Measurements from ENCODE around the gene AP1B1.

The AP1B1 gene

GRCh38 chr22:29397791-29398190 lies 9.4 kb upstream of the AP1B1 start:
- POLR2A ChIA-PET = no interaction called here
- TF ChIP-seq CTCF (IDR thresholded peaks at IDR 0.05; ENCODE audit: control extremely low read depth, extremely low read depth, low read depth, missing control alignments) = no peak
- no peak for DNase-seq (ENCODE audit: extremely low spot score)
- CTCF ChIA-PET = interaction anchor here (2.8 to 4.0 kb wide), 2 partner anchors 16 to 127 kb away, joined by 7 to 20 read pairs; no protein-coding TSS in a partner anchor

- DNase-seq (ENCODE audit: extremely low spot score) = no peak
- TF ChIP-seq CTCF (IDR thresholded peaks at IDR 0.05; ENCODE audit: control extremely low read depth, extremely low read depth, low read depth, missing control alignments) = no peak
- ChIA-PET POLR2A (no interaction called here), CTCF (interaction anchor here (0.6 to 4.0 kb wide), 8 partner anchors 10 to 135 kb away, joined by 3 to 20 read pairs (median 4); no protein-coding TSS in a partner anchor)
Observed at GRCh38 chr22:29396126-29396525, 7.8 kb upstream of the AP1B1 start.

- DNase-seq (ENCODE audit: extremely low spot score) = peak; percentile 81
- TF ChIP-seq CTCF (IDR thresholded peaks at IDR 0.05; ENCODE audit: control extremely low read depth, extremely low read depth, low read depth, missing control alignments) = peak; percentile 87
- CTCF ChIA-PET = interaction anchor here (0.8 to 4.0 kb wide), 11 partner anchors 9 to 136 kb away, joined by 3 to 20 read pairs (median 3); no protein-coding TSS in a partner anchor
- POLR2A ChIA-PET = no interaction called here
Observed at GRCh38 chr22:29394931-29395581, 6.7 kb upstream of the AP1B1 start.

- DNase-seq (ENCODE audit: extremely low spot score) = no peak
- ChIA-PET POLR2A (no interaction called here), CTCF (interaction anchor here (1.3 to 1.4 kb wide), 3 partner anchors 16 to 205 kb away, joined by 3 read pairs; no protein-coding TSS in a partner anchor)
- no peak for TF ChIP-seq CTCF (IDR thresholded peaks at IDR 0.05; ENCODE audit: control extremely low read depth, extremely low read depth, low read depth, missing control alignments)
Observed at GRCh38 chr22:29393019-29393608, 4.7 kb upstream of the AP1B1 start.

GRCh38 chr22:29391546-29391945 lies 3.2 kb upstream of the AP1B1 start:
- ChIA-PET POLR2A (interaction anchor here (0.6 kb wide), 1 partner anchor 121 kb away, joined by 6 read pairs; no protein-coding TSS in a partner anchor), CTCF (interaction anchor here (1.1 to 1.5 kb wide), 2 partner anchors 21 to 28 kb away, joined by 3 to 4 read pairs; no protein-coding TSS in a partner anchor)
- no peak for TF ChIP-seq CTCF (IDR thresholded peaks at IDR 0.05; ENCODE audit: control extremely low read depth, extremely low read depth, low read depth, missing control alignments)
- no peak for DNase-seq (ENCODE audit: extremely low spot score)

- no peak for TF ChIP-seq CTCF (IDR thresholded peaks at IDR 0.05; ENCODE audit: control extremely low read depth, extremely low read depth, low read depth, missing control alignments)
- POLR2A ChIA-PET = no interaction called here
- DNase-seq (ENCODE audit: extremely low spot score) = no peak
- CTCF ChIA-PET = interaction anchor here (1.2 kb wide), 1 partner anchor 9 kb away, joined by 3 read pairs; no protein-coding TSS in a partner anchor
Observed at GRCh38 chr22:29390270-29390669, 1.9 kb upstream of the AP1B1 start.

Measured in GM10248 (cell line).